A549 (cell line): Measurements from ENCODE around the gene ATP10D.

ENCODE experiments used
- EHF ChIP-seq: fragments of 250-450 bp; sonication (Bioruptor Pico); IDR thresholded peaks from 2 replicates; pipeline ENCODE4 v1.5.0; 2020; ENCODE audit warnings: mild to moderate bottlenecking
- EP300 ChIP-seq, 2 experiments: fragments of >200 bp; sonication (Bioruptor Twin); formaldehyde crosslinking; IDR thresholded peaks; 2 replicates in 1 of 2; 3 replicates in 1 of 2; pipeline ENCODE4 v1.6.1; 2016 to 2017
- ESRRA ChIP-seq: fragments of 150-350 bp; IDR thresholded peaks from 2 replicates; pipeline ENCODE4 v1.6.1; 2014; ENCODE audit warnings: mild to moderate bottlenecking, low read length, borderline replicate concordance
- GATA3 ChIP-seq: IDR thresholded peaks from 2 replicates; pipeline ENCODE4 v1.6.1; 2012; ENCODE audit warnings: borderline replicate concordance
- MYC ChIP-seq: IDR thresholded peaks from 2 replicates; pipeline ENCODE4 v1.6.1; 2012; ENCODE audit warnings: mild to moderate bottlenecking, inconsistent platforms, low read length, improper control_type of control experiment, borderline replicate concordance
- SREBF2 ChIP-seq: fragments of 450-650 bp; IDR thresholded peaks from 2 replicates; pipeline ENCODE4 v1.6.1; 2014; ENCODE audit warnings: mild to moderate bottlenecking, moderate library complexity
- TF ChIP-seq, protein P1 (sequence below): IDR thresholded peaks from 2 replicates; pipeline ENCODE4 v1.6.1; 2012; ENCODE audit warnings: low read depth, borderline replicate concordance
- TF ChIP-seq, protein P2 (sequence below): fragments of >200 bp; sonication (Bioruptor Twin); formaldehyde crosslinking; IDR thresholded peaks from 3 replicates; pipeline ENCODE4 v1.5.1; 2016
- TF ChIP-seq, protein P3 (sequence below): IDR thresholded peaks from 2 replicates; pipeline ENCODE4 v1.6.1; 2012
- TF ChIP-seq, protein P4 (sequence below): fragments of 450-650 bp; IDR thresholded peaks from 2 replicates; pipeline ENCODE4 v1.6.1; 2014; ENCODE audit warnings: antibody characterized with exemption
- TF ChIP-seq, protein P5 (sequence below): IDR thresholded peaks from 2 replicates; pipeline ENCODE4 v1.6.1; 2012

- TF ChIP-seq, protein P1, sequence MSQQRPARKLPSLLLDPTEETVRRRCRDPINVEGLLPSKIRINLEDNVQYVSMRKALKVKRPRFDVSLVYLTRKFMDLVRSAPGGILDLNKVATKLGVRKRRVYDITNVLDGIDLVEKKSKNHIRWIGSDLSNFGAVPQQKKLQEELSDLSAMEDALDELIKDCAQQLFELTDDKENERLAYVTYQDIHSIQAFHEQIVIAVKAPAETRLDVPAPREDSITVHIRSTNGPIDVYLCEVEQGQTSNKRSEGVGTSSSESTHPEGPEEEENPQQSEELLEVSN: no peak
- TF ChIP-seq, protein P2, sequence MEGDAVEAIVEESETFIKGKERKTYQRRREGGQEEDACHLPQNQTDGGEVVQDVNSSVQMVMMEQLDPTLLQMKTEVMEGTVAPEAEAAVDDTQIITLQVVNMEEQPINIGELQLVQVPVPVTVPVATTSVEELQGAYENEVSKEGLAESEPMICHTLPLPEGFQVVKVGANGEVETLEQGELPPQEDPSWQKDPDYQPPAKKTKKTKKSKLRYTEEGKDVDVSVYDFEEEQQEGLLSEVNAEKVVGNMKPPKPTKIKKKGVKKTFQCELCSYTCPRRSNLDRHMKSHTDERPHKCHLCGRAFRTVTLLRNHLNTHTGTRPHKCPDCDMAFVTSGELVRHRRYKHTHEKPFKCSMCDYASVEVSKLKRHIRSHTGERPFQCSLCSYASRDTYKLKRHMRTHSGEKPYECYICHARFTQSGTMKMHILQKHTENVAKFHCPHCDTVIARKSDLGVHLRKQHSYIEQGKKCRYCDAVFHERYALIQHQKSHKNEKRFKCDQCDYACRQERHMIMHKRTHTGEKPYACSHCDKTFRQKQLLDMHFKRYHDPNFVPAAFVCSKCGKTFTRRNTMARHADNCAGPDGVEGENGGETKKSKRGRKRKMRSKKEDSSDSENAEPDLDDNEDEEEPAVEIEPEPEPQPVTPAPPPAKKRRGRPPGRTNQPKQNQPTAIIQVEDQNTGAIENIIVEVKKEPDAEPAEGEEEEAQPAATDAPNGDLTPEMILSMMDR: no peak
- TF ChIP-seq, protein P3, sequence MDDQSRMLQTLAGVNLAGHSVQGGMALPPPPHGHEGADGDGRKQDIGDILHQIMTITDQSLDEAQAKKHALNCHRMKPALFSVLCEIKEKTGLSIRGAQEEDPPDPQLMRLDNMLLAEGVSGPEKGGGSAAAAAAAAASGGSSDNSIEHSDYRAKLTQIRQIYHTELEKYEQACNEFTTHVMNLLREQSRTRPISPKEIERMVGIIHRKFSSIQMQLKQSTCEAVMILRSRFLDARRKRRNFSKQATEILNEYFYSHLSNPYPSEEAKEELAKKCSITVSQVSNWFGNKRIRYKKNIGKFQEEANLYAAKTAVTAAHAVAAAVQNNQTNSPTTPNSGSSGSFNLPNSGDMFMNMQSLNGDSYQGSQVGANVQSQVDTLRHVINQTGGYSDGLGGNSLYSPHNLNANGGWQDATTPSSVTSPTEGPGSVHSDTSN: no peak
- TF ChIP-seq, protein P4, sequence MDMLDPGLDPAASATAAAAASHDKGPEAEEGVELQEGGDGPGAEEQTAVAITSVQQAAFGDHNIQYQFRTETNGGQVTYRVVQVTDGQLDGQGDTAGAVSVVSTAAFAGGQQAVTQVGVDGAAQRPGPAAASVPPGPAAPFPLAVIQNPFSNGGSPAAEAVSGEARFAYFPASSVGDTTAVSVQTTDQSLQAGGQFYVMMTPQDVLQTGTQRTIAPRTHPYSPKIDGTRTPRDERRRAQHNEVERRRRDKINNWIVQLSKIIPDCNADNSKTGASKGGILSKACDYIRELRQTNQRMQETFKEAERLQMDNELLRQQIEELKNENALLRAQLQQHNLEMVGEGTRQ: no peak
- TF ChIP-seq, protein P5, sequence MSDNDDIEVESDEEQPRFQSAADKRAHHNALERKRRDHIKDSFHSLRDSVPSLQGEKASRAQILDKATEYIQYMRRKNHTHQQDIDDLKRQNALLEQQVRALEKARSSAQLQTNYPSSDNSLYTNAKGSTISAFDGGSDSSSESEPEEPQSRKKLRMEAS: no peak
- TF ChIP-seq EP300 (IDR thresholded peaks at IDR 0.05): no peak
- TF ChIP-seq EHF (CRISPR knock-in tag): no peak
- TF ChIP-seq SREBF2: no peak
- no peak for TF ChIP-seq GATA3
- TF ChIP-seq ESRRA: no peak
- no peak for TF ChIP-seq MYC
Measured at GRCh38 chr4:47442980-47443379, 42.1 kb upstream of the ATP10D start.
